Fibroblast of pulmonary artery (primary cell): ENCODE data around the gene CDC42BPA.

Experiments
- DNase-seq: peaks from one replicate; pipeline ENCODE4 v3.0.0-alpha.2; 2010; ENCODE audit warnings: low read depth
- H3K4me3 ChIP-seq: replicated peaks from 2 replicates; pipeline ENCODE4 v1.5.1; 2011; ENCODE audit warnings: low read depth, mild to moderate bottlenecking, control low read depth, low read length, moderate library complexity
- TF ChIP-seq, protein P1 (sequence below): IDR thresholded peaks from 2 replicates; pipeline ENCODE4 v1.5.1; 2011; ENCODE audit warnings: mild to moderate bottlenecking, control low read depth, low read length, inconsistent platforms; ENCODE audit errors: missing control alignments

The CDC42BPA gene

GRCh38 chr1:226985839-226986463 lies 332.3 kb downstream of the CDC42BPA start:
- TF ChIP-seq, protein P1, sequence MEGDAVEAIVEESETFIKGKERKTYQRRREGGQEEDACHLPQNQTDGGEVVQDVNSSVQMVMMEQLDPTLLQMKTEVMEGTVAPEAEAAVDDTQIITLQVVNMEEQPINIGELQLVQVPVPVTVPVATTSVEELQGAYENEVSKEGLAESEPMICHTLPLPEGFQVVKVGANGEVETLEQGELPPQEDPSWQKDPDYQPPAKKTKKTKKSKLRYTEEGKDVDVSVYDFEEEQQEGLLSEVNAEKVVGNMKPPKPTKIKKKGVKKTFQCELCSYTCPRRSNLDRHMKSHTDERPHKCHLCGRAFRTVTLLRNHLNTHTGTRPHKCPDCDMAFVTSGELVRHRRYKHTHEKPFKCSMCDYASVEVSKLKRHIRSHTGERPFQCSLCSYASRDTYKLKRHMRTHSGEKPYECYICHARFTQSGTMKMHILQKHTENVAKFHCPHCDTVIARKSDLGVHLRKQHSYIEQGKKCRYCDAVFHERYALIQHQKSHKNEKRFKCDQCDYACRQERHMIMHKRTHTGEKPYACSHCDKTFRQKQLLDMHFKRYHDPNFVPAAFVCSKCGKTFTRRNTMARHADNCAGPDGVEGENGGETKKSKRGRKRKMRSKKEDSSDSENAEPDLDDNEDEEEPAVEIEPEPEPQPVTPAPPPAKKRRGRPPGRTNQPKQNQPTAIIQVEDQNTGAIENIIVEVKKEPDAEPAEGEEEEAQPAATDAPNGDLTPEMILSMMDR: no peak
- no peak for DNase-seq
- no peak overlapping the region for H3K4me3 ChIP-seq

- no peak for DNase-seq
- TF ChIP-seq, protein P1: no peak
- no peak overlapping the region for H3K4me3 ChIP-seq
Observed at GRCh38 chr1:226985239-226985838, 333.0 kb downstream of the CDC42BPA start.

GRCh38 chr1:226984521-226985238 lies 333.6 kb downstream of the CDC42BPA start:
- no peak for DNase-seq
- TF ChIP-seq, protein P1: no peak
- H3K4me3 ChIP-seq: no peak overlapping the region

DNA sequence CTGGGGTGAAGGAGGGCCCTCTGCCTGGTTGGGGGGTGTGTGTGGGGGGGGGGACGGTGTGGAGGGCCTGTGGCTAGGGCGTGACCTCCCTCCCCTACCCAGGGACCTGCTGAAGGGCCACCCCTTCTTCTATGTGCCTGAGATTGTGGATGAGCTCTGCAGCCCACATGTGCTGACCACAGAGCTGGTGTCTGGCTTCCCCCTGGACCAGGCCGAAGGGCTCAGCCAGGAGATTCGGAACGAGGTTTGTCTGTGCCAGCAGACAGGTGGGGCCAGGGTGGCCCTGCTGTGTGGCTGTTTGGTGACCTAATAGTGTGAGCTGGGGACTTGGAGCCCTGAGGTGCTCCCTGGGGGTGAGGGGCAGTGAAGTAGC lies 334.3 kb downstream of the CDC42BPA start:
- TF ChIP-seq, protein P1: no peak
- no peak for DNase-seq
- no peak overlapping the region for H3K4me3 ChIP-seq

DNA sequence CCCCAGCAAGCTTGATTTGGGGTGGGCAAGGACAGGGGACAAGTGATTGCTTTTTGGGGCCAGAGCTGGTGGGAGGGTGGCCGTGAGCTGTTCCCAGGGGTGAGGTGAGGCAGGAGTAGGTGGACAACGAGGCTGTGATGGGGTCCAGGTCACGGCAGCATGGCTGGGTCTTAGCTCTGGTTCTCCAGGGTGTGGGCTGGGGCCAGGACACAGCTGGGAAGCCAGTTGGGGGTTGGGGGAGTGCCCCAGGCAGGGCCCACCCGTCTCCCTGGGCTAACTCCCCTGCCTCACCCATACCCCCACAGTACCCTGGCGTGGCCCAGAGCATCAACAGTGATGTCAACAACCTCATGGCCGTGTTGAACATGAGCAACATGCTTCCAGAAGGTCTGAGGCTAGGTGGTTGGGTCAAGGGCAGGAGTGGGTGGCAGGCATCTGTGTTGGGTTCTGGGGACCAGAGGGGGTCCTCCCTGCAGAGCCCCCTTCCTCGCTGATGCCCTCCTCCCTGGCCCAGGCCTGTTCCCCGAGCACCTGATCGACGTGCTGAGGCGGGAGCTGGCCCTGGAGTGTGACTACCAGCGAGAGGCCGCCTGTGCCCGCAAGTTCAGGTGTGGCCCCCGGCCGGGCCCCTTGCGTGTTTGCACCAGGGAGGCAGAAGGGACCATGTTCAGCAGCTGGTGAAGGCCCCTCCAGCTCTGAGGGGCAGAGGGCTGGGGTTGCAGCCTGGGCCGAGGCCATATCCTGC lies 334.9 kb downstream of the CDC42BPA start:
- TF ChIP-seq, protein P1: no peak
- H3K4me3 ChIP-seq: no peak overlapping the region
- no peak for DNase-seq

DNA sequence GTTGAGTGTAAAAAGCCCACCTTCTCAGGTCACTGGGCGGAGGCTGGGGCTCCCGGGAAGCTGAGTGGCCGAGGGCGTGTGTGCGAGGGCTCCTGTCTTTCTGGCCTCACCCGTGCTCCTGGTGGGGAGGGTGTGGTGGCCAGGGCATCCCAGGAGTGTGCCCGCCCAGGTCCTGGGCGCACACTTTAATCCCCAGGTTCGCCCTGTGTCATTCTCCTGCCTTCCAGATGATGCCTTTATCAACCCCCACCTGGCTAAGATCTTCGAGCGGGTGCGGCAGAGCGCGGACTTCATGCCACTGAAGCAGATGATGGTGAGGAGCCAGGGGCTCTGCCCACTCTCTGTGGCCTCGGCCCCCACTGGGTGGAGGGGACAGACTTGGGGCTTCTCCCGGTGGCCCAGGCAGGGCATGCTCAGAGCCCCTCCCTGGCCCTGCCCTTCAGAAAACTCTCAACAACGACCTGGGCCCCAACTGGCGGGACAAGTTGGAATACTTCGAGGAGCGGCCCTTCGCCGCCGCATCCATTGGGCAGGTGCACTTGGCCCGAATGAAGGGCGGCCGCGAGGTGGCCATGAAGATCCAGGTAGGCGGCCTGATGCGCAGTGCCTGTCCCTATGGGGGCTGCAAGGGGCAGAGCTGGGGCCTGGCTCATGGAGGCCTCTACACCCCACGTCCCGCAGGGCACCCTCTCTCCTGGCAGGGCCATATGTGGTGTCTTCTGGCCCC lies 335.7 kb downstream of the CDC42BPA start:
- no peak overlapping the region for H3K4me3 ChIP-seq
- TF ChIP-seq, protein P1: no peak

More for the DNA sequence above, 335.7 kb downstream of the CDC42BPA start:
- no peak for DNase-seq
